NCI-H1417 (cell line): ENCODE measurements around the gene INAVA.
"Not testable (repeated sequence)": the region's sequence is repeated elsewhere in the genome, so short reads cannot be mapped to it uniquely, and the experiment has no call there.

Source experiments
- DNase-seq, 3 experiments: peaks; one replicate each; lab custom pipeline; 2025; lab: John Stamatoyannopoulos, UW

Gene INAVA

DNA sequence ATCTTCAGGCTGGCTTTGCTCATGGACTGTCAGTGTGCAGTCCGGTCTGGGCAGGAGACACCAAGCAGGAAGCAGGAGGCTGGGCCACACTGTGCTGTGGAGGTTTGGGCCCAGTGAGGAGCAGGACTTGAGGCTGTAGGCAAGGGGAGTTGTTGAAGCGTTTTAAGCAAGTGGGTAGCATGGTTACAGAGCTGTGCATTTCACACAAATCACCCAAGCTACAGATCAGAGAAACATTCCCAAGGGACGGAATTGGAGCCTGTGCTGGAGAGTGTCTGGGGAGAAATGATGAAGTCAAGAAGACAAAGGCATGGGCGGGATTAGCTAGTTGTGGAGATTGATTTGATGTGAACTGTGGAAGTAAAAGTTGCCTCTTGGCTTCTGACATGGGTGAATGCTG is 67.9 kb downstream of the INAVA start:
- DNase-seq = no peak

DNA sequence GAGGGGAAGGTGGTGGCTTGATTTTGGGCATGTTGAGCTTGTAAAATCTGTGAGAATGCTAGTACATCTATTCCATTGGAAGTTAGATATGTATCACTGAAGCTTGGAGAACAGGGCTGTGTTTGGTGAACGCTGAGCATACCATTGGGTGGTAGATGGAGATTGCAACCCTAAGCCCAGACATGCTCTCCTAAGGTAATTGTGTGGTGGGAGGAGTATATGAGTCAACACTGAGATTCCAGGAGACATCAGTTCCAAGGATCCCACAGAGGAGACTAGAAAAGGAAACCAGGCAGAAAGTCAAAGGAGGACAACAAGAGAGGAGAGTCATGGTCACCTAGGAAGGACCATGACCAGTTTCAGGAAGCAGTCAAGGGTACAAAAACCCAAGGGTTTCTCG is 68.4 kb downstream of the INAVA start:
- no peak for DNase-seq

DNA sequence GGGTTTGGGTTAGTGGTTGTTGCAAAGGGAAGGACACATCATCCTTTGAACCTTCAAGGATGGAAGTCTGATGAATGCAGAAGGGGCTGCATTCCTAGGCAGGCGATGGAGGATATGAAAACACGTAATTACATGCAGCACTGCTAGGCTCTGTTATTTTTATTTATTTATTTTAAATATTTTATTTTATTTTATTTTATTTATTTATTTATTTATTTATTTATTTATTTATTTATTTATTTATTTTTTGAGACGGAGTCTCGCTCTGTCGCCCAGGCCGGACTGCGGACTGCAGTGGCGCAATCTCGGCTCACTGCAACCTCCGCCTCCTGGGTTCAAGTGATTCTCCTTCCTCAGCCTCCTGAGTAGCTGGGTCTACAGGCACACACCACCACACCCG is 69.2 kb downstream of the INAVA start:
- DNase-seq = not testable (repeated sequence)
